GM19397 (cell line): ENCODE results near the gene ZNF503.

Experiments
- ATAC-seq: cut with Tn5 transposase; IDR thresholded peaks from one replicate; pipeline ENCODE4 v1.9.1; 2021; ENCODE audit warnings: mild to moderate bottlenecking, moderate library complexity; ENCODE audit not compliant: unreplicated experiment

Gene ZNF503

DNA sequence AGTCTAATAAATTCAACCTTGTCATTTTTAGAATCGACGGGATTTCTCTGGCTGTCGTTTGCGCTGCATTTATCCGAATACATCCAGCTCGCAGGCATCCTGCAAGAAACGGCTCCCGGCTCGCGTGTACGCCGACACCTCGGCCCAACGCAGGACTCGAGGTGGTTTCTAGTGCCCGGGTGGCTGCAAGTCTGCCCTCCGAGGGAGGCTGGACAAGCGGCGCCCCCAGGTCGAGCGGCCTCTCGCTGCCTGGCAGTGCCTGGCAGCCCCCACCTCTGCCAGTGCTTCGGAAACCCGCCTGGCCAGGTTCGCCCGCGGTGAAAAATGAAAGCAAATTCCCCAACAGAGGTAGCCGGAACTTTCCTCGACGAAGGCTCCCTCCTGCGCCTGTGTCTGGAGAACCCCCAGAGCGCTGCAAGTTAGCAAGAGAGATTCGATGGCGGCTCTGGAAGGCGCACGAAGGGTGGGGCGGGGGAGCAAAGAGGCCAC, 5.7 kb upstream of the ZNF503 start:
- no peak for ATAC-seq

DNA sequence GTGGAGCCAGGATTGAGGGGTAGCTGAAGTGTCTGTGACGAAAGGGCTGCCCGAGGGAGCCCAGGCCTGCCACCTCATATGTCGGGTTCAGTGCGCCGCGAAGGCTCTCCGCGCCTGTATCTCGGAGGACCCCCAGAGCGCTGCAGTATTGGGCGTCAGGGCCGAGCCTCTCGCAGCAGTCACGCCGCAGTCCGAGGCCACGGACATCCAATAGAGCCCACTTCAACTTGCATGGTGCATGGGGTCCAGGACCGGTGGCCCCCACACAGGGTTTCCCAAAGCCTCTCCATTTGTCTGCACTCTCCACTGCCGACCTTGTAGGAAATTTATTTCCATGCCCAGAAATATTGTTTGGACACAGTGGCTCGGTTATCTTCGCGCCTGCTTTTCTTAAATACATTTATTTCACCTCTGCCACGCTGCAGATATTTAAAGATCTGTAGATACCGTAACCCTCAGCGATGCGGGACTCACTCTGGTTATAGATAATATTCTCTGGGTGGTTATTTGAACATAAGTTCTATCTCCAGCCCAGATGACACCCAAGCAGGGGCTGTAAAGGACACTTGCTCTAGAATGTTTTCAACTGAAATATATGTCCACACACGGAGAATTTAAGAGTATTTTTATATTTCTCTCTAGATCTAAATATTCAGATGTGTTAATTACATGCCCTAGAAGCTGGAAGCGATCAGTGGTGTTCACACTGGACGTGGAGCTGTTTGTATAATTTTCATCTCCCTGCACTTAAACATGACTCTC, 5.1 kb upstream of the ZNF503 start:
- ATAC-seq: no peak

- no peak for ATAC-seq
Observed at GRCh38 chr10:75405598-75406461, 4.3 kb upstream of the ZNF503 start.

- ATAC-seq: no peak
Observed at GRCh38 chr10:75404815-75405597, 3.4 kb upstream of the ZNF503 start.

GRCh38 chr10:75403939-75404814, 2.6 kb upstream of the ZNF503 start:
- ATAC-seq: peak; percentile 19

DNA sequence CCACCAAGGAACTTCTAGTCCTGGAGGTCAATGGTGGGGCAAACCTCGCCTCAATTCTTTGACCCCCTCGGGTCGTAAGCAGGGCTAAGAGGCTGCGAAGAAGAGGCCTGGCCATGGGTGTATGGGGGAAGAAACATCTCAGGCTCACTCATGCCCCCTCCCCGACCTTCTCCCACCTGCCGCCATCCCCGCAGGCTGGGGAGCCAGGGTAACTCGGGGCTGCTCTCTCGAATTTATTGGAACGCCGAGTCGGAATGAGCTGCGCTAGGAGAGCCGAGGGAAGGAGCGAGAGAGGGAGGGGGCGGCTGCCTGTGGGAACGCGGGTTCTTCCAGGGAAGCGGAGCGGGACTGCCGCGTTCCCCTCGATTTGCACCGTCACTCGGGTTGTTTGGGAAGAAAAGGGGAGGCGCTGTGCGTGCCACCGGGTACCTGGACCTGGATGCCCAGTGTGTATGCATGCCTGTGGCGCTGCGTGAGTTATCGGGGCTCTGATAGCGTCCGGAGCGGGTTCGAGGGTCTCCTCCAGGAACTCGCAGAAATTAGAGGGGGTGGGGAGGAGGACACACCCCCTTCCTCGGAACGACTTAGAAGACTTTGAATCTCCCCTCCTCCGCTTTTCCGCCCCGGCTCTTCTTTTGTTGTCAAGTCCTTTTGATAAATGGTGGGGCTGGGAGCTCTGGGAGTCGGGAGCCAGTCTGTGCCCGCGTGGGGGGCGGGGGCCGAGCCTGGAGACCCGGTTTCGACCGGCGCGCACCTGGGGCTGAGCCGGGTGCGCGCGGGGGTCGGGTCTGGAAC, 1.8 kb upstream of the ZNF503 start:
- no peak for ATAC-seq

- ATAC-seq: no peak
Observed at GRCh38 chr10:75402486-75403143, 1.1 kb upstream of the ZNF503 start.

DNA sequence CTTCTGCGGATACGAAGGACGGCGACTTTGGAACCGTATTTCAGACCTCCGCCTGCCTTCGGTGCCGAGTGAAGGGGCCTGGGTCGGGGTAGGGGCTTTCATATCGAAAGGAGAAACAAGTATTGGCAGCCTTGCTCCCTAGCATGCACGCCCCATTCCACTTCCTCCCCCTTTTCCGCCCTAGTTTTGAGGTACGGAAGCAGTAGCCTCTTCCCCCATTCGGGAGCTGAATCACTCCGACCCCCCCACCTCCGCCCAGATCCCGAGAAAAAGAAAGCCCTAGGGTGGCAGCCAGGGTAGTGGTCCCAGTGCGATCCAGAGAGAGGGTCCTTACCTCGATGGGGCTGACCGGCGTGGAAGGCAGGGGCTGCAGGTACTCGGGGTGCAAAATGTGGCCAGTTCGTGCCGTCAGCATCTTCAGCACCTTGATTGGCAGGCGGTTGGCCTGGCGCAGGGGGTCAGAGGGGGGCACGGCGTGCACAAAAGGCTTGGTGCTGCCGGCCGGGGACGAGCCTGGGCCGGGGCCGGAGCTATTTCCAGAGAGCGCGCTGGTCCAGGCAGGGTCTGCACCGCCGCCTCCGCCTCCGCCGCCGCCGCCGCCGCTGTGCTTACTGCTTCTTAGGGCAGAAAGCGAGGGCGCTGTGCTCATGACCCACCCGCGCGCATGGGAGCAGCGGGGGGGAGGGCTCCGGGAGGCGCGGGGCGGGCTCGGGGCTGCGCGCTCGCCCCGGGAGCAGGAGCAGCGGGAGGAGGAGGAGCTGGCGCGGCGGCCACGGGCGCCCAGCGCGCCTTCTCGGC, 594 bp downstream of the ZNF503 start:
- peak; percentile 10 for ATAC-seq

DNA sequence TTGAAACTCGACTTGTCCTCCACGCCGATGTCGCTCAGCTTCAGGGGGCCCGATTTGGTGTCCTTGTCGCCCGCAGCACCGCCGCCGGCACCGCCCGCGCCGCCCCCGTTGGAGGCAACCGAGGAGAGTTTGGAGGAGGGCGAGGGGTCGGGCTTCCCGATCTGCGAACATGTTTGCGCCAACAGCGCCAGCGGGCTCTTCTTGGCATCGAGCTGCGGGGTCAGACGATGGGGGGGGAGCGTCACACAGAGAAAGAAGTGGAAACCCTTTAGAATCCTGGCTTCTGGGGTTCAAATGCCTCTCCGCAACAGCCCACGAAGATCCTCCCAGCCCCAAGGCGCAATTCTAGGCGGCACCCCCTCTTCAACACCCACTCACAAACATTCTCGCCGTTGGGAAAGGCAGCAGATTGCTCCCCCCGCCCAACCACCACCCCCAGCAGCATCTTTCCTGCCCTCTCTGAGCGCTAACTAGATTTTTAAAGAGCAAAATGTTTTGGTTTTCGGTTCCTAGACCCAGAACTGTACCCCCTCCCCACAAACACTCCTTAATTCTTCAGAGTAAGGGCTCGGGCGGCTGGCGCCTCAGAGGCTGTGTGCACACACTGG, 1.3 kb downstream of the ZNF503 start:
- no peak for ATAC-seq

- ATAC-seq: no peak
Observed at GRCh38 chr10:75399461-75400162, 2.0 kb downstream of the ZNF503 start.

DNA sequence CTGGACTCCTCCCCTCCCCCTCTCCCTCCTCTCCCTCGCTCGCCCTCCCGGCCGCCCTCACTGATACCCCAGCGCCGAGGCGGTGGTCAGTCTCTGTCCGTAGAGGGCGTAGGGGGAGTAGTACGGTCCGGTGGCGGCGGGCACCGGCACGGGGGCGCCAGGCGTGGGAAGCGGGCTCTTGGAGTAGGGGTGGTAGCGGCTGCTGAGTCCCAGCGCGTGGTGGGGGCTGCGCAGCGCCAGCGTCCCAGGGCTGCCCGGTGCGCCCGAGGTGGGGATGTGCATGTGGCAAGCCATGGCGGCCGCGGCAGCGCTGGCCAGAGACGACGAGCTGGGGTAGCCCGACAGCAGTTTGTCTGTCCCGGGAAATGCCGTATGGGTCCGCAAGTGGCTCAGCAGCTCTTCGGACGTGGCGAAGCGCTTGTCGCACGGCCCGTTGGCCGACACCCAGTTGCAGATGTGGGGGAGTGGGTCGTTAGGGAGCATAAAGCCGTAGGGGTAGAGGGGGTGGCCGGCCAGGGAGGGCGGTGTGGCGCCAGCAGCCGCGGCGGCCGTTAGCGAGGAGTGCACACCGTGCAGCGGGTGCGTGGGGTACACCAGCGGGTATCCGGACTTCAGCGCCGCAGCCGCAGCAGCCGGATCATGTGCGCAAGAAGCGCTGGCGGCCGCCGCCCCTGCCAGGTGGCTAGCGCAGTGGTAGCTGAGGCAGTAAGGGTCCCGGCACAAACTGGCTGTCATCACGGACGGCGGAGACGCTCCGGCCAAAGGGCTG, 2.7 kb downstream of the ZNF503 start:
- ATAC-seq: no peak

GRCh38 chr10:75398200-75398691, 3.3 kb downstream of the ZNF503 start:
- no peak for ATAC-seq

DNA sequence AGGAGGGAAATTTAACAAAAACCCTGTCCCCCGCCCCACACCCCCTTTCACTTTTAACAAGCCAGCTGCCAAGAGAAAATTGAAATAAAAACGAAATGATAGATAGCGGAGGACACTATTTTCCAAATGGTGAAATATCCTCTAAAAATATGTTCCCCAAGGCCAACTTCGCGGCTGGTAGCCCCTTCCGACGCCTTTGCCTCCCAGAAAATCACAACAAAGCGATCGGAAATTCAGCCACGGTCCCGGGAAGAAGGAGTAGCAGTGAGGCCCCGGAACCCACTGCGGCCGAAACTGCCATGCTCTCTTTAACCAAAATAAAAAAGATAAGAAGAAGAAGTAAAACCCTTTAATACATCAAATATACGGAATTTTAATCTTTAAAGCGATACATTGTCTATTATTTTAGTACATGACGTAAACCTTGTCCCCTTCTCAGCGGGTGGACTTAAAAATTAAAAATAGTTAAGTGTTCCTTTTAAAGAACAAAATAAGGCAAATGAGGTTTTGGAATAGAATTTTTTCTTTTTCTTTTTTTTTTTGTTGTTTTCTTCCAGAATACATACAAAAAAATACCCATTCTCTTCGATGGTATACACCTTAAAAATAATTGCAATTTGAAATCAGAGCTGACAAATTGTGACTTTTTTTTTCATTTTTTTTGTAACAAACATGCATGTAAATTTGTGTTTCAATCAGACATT, 3.9 kb downstream of the ZNF503 start:
- no peak for ATAC-seq

DNA sequence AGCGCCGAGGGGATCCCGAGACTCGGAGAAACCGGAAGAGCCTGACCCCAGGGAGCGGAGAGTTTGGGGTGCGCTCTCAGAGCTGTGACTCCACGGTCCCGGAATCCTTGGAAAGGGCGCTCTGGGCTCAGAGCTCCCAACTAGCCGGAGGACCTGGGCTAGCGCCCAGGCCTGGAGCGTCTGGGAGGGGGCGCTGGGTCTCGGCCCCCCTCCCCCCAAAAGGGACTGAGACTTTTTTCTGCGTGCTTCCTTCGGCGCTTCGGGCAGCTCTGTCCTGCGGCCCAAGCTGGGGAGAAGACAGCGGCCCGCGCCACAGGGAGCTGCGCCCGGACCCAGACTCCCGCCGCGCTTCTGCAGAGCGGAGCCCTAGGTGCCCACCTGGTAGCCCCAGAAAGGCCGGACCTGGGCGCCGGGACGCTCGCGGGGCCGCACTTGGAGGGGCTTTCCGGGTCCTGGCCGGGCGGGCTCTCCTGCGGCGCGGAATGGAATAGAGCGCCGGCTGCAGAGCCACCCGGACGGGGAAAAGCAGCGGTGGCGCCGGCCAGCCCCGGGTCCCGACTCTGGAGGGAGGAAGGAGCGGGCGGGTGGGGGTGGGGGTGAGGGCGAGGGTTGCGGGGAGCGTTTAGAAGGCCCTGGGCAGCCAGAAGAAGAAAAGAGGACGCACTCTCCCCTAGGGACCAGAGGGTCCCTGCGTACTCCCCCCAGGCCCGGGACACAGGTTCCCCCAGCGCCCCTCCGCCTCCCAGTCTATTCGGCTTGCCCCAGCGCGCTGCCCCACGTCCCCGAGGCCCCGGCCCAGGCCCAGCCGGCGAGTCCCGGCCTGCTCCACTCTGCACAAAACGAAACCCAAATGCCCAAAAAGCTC, 4.7 kb downstream of the ZNF503 start:
- ATAC-seq: no peak
